RPMI8226 (cell line): ENCODE measurements around the gene MOV10L1.
"Not testable (repeated sequence)": the region's sequence is repeated elsewhere in the genome, so short reads cannot be mapped to it uniquely, and the experiment has no call there.

Experiments used
- DNase-seq: peaks from one replicate; pipeline ENCODE4 v3.0.0-alpha.2; 2015

The MOV10L1 gene

GRCh38 chr22:50105208-50106100 is 15.6 kb downstream of the MOV10L1 start:
- peak; percentile 88 for DNase-seq

GRCh38 chr22:50107529-50107928 is 17.7 kb downstream of the MOV10L1 start:
- DNase-seq: no peak

GRCh38 chr22:50111056-50111455 is 21.2 kb downstream of the MOV10L1 start:
- DNase-seq: no peak

DNA sequence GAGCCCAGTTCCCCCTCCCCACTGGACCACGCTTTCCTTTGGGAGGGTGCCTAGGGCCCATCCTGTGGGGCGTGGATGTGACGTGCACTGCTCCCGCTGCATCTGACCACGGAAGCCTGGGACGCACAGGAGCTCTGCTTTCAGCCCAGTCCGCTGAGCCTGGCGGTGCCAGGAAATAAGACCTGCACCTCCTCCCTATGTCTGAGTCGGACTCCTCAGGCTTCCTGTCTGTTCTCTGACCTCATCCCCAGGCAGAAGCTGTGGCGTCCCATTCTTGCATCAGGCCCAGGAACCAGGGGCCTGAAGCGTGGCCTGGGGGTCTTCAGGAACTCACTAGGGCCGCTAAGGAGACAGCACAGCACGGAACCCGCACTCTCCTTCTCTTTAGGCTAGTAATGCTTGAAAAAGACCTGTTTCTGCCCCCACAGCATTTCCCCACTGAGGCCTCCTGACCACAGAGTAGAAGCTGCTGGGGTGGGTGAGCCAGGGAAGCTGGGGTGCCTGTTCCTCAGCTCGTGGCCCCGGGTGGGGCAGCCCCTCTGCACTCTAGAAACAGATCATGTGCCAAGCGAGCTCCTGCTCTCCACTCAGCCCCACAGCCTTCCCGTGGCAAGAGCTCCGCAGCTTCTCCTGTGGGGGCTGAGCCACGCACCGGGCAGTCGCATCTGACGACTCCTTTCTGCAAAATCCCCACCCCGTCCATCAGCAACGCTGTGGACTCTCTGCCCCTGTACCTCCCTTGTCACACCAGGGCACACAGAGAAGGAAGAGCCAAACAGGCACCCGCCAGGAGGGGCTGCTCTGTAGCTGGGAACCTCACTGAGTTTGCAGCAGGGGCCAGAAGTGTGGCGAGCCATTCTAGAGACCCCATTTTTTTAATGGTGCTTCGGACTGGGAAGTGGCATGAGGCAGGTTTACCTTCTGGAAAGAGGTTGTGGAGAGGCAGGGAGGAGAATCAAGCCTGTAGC is 22.6 kb downstream of the MOV10L1 start:
- peak; percentile 26 for DNase-seq

- no peak for DNase-seq
Measured at GRCh38 chr22:50114221-50115021, 24.6 kb downstream of the MOV10L1 start.

DNA sequence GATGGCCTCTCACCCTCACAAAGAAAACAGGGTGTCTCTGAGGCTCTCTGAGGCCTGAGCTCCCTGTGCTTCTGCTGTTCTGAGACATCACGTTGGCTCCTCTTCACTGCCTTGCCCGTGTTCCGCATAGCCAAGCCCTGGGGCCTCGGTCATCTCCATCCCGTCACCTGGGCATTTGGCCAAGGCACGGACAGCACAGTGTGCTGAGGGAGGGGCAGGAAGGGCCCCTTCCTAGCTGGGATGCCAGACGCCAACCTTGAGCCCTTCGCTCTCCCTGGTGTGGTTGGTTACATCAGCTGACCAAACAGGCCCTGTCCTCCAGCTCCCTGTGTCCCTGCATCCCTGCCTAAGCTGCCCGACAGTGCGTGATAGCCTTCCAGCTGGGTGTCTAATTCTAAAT is 25.9 kb downstream of the MOV10L1 start:
- peak; percentile 54 for DNase-seq

GRCh38 chr22:50117168-50117762 is 27.5 kb downstream of the MOV10L1 start:
- DNase-seq: no peak

GRCh38 chr22:50118129-50118528 is 28.3 kb downstream of the MOV10L1 start:
- no peak for DNase-seq

- no peak for DNase-seq
Measured at GRCh38 chr22:50118557-50119168, 28.9 kb downstream of the MOV10L1 start.

DNA sequence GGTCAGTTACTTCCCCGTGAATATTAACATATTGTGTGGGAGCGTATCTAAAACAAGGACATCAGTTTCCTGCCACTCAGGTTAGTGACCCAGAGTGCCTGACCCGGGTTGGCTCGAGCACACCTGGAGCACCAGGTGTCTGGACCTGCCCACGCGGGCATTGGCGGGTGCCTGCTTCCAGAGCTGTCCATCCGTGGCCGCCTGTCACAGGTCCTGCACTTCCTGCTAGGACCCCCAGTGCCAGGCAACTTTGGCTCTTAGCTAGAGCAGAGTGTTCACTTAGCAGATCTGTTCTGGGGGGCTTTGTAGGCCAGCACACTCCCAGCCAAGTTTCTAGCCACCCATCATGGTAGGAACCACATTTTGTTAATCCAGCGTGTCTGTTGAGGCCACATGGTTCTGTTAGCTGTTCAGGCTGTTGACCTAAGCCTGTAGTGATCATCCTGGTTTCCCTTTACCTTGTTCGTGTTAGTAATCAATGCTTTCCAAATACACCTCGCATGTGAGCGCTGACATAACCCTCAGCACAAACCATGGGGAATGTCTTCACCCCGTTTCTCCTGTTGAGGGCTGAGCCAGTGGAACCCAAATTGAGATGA is 29.5 kb downstream of the MOV10L1 start:
- no peak for DNase-seq

- no peak for DNase-seq
Measured at GRCh38 chr22:50119768-50120251, 30.0 kb downstream of the MOV10L1 start.

GRCh38 chr22:50121202-50121740 is 31.5 kb downstream of the MOV10L1 start:
- DNase-seq: no peak

GRCh38 chr22:50123119-50123518 is 33.3 kb downstream of the MOV10L1 start:
- DNase-seq: no peak

DNA sequence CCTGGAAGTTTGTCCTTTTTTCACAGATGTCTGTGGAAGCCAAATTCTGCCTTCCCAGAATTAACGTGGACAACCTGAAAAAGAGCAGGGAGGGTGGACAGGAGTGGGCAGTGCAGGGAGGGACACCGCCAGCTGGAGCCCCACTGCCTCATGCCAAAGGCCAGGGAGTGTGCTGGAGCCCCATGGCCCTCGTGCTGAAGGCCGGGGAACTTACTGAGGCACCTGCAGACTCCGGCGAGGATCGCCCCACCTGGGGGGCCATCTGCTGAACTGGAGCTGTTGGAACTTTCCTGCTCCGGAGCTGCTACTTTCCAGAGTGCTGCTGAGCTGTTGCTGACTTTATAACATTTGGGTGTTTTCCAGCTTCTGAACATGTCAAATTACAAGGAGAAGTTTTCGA is 35.2 kb downstream of the MOV10L1 start:
- DNase-seq: no peak

- no peak for DNase-seq
Measured at GRCh38 chr22:50129121-50129736, 39.4 kb downstream of the MOV10L1 start.

DNA sequence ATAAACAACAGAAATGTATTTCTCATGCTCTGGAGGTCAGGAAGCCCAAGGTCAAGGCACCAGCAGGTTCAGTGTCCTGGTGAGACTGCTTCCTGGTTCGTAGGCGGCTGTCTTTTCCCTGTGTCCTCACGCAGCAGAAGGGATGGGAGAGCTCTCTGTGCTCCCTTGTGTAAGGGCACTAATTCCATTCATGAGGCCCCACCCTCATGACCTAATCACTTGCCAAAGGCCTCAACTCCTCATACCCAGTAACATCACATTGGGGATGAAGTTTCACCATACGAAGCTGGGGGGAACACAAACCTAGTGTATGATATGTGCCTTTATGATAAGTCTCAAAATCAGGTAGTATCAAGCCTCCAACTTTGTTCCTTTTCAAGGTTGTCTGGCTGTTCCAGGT is 42.1 kb downstream of the MOV10L1 start:
- DNase-seq: no peak

DNA sequence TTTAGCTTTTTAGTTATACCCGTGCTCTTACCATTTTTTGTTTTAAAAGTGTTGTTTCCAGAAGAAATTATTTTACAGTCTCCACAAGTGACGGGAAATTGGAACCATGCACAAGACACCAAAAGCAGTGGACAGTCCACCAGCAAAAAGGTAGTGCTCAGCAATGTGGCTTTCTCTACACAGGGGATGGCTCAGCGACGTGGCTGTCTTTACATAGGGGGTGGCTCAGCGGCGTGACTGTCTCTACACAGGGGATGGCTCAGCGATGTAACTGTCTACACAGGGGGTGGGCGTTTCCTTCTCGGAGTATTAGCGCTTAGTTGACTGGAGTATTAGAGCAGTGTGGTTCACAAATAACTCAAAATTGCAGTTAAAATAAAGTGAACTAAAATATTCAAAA is 44.7 kb downstream of the MOV10L1 start:
- DNase-seq: no peak

DNA sequence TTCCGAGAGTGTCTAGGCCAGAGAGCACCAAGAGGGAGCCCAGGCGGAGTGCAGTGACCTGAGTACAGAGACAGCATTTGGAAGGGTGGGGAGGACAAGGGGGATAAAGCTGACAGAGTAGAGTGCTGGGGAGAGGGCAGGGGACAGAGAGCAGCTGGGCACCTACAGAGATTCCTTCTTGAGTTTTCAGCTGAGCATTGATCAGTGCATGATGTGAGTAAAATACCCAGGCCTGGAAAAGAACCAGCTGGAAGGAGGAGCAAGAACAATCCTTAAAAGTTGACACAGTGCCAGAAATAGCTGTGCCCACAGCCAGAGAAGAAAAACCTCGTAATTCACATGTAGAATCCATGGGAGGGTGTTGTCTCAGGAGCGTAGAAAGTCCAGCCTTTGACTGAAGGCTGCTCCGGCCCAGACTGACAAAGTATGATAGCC is 46.8 kb downstream of the MOV10L1 start:
- no peak for DNase-seq

GRCh38 chr22:50137277-50137676 is 47.5 kb downstream of the MOV10L1 start:
- DNase-seq: not testable (repeated sequence)

- no peak for DNase-seq
Measured at GRCh38 chr22:50138041-50138440, 48.2 kb downstream of the MOV10L1 start.
